Liver (tissue), 9 donors: ENCODE data around the gene TRIO. TPM values are rescaled to one million over a fixed set of nuclear protein-coding genes. Genes with fewer than 3 reads are reported as not detected.

Source experiments
- DNase-seq: peaks from one replicate; pipeline ENCODE4 v3.0.0-alpha.2; 2017; ENCODE audit warnings: low spot score
- H3K27ac ChIP-seq, 2 donors: one replicate each; pipeline ENCODE4 v1.7.0; 2013; ENCODE audit warnings: inconsistent platforms in 2 of 2, low read length in 2 of 2, control low read depth in 1 of 2, low read depth in 1 of 2, mild to moderate bottlenecking in 1 of 2
- H3K27me3 ChIP-seq, 4 donors: one replicate each; pipeline versions ENCODE4 v1.6.1 to v1.7.0; 2013; ENCODE audit warnings: low read length in 3 of 4, inconsistent platforms in 1 of 4, mild to moderate bottlenecking in 1 of 4, moderate library complexity in 1 of 4; ENCODE audit not compliant: control insufficient read depth in 4 of 4, insufficient read depth in 4 of 4
- H3K36me3 ChIP-seq, 4 donors: one replicate each; pipeline versions ENCODE4 v1.6.1 to v1.7.0; 2013; ENCODE audit warnings: low read length in 3 of 4, mild to moderate bottlenecking in 3 of 4, low read depth in 1 of 4, moderate library complexity in 1 of 4; ENCODE audit not compliant: control insufficient read depth in 4 of 4, insufficient read depth in 3 of 4
- H3K4me1 ChIP-seq, 4 donors: one replicate each; pipeline versions ENCODE4 v1.6.1 to v1.7.0; 2013; ENCODE audit warnings: low read length in 3 of 4, mild to moderate bottlenecking in 3 of 4, moderate library complexity in 1 of 4; ENCODE audit not compliant: control insufficient read depth in 4 of 4, insufficient read depth in 4 of 4
- H3K4me3 ChIP-seq, 3 donors: one replicate each; pipeline versions ENCODE4 v1.6.1 to v1.7.0; 2013; ENCODE audit warnings: low read length in 3 of 3, control low read depth in 1 of 3, low read depth in 1 of 3, mild to moderate bottlenecking in 1 of 3
- H3K9ac ChIP-seq, 2 donors: one replicate each; pipeline ENCODE4 v1.7.0; 2013; ENCODE audit warnings: low read length in 2 of 2, mild to moderate bottlenecking in 2 of 2, moderate library complexity in 2 of 2, control low read depth in 1 of 2, low read depth in 1 of 2
- H3K9me3 ChIP-seq, 4 donors: one replicate each; pipeline versions ENCODE4 v1.6.1 to v1.7.0; 2013; ENCODE audit warnings: low read length in 3 of 4; ENCODE audit not compliant: control insufficient read depth in 4 of 4
- EGR1 ChIP-seq, 2 donors: IDR thresholded peaks; 2 replicates each; pipeline ENCODE4 v1.6.1; 2016 to 2018; ENCODE audit warnings: antibody characterized with exemption in 2 of 2, low read depth in 2 of 2
- FOXA1 ChIP-seq: IDR thresholded peaks from 2 replicates; pipeline ENCODE4 v1.6.1; 2016; ENCODE audit warnings: antibody characterized with exemption
- FOXA2 ChIP-seq: IDR thresholded peaks from 2 replicates; pipeline ENCODE4 v1.6.1; 2016; ENCODE audit warnings: antibody characterized with exemption
- GABPA ChIP-seq, 2 donors: IDR thresholded peaks in 1 of 2; conservative IDR thresholded peaks in 1 of 2; 2 replicates each; pipeline ENCODE4 v1.6.1; 2016; ENCODE audit warnings: antibody characterized with exemption in 2 of 2, mild to moderate bottlenecking in 1 of 2, moderate library complexity in 1 of 2
- HNF4A ChIP-seq, 2 donors: conservative IDR thresholded peaks; 2 replicates each; pipeline ENCODE4 v1.6.1; 2016; ENCODE audit warnings: antibody characterized with exemption in 2 of 2, mild to moderate bottlenecking in 2 of 2
- HNF4G ChIP-seq: IDR thresholded peaks from 2 replicates; pipeline ENCODE4 v1.6.1; 2016; ENCODE audit warnings: antibody characterized with exemption
- JUND ChIP-seq, 2 donors: IDR thresholded peaks; 2 replicates each; pipeline ENCODE4 v1.6.1; 2016; ENCODE audit warnings: antibody characterized with exemption in 2 of 2
- MAX ChIP-seq: IDR thresholded peaks from 2 replicates; pipeline ENCODE4 v1.6.1; 2016; ENCODE audit warnings: antibody characterized with exemption
- NR2F2 ChIP-seq: IDR thresholded peaks from 2 replicates; pipeline ENCODE4 v1.6.1; 2016; ENCODE audit warnings: antibody characterized with exemption
- RXRA ChIP-seq, 2 donors: IDR thresholded peaks; 2 replicates each; pipeline ENCODE4 v1.6.1; 2017 to 2018; ENCODE audit warnings: antibody characterized with exemption in 2 of 2, mild to moderate bottlenecking in 1 of 2
- SP1 ChIP-seq: IDR thresholded peaks from 2 replicates; pipeline ENCODE4 v1.6.1; 2018; ENCODE audit warnings: antibody characterized with exemption, mild to moderate bottlenecking
- TAF1 ChIP-seq: conservative IDR thresholded peaks from 2 replicates; pipeline ENCODE4 v1.6.1; 2016; ENCODE audit warnings: antibody characterized with exemption, mild to moderate bottlenecking
- YY1 ChIP-seq: IDR thresholded peaks from 2 replicates; pipeline ENCODE4 v1.6.1; 2016; ENCODE audit warnings: antibody characterized with exemption, mild to moderate bottlenecking
- ZBTB33 ChIP-seq: IDR thresholded peaks from 2 replicates; pipeline ENCODE4 v1.6.1; 2016; ENCODE audit warnings: antibody characterized with exemption
- WGBS: extraction: QIAGEN DNeasy Blood & Tissue Kit; methylation state at CpG from one replicate; pipeline ENCODE4 v1.1.7; 2013; 5-methylcytosine and 5-hydroxymethylcytosine counted together
- polyA plus RNA-seq, 2 donors: library from polyadenylated mRNA; stranded (reverse) in 1 of 2; unstranded in 1 of 2; fragments of 200-250 nt in 1 of 2; fragments of >200 nt in 1 of 2; fragmentation: Nextera tagmentation in 1 of 2; extraction: Ambion mirVana in 1 of 2; gene quantifications; one replicate each; pipeline versions ENCODE4 v1.2.1 to v1.2.3, GENCODE V29; 2013 to 2015
- total RNA-seq, 2 donors: library from RNA; depleted of rRNA; stranded (reverse); fragments of >200 nt; gene quantifications; one replicate each; pipeline ENCODE4 v1.2.3, GENCODE V29; 2014
- TF ChIP-seq, protein P1 (sequence below): IDR thresholded peaks from 2 replicates; pipeline ENCODE4 v1.6.1; 2016; ENCODE audit warnings: antibody characterized with exemption
- TF ChIP-seq, protein P2 (sequence below): IDR thresholded peaks from 2 replicates; pipeline ENCODE4 v1.6.1; 2016; ENCODE audit warnings: antibody characterized with exemption, mild to moderate bottlenecking
- TF ChIP-seq, protein P3 (sequence below): fragments of 150-350 bp; IDR thresholded peaks from 2 replicates; pipeline ENCODE4 v1.5.1; 2017; ENCODE audit warnings: improper control_type of control experiment, low read depth, low read length; ENCODE audit not compliant: missing input control
- donor health status: healthy.
- donor health status: healthy.
- donor health status: healthy.
- donor health status: healthy.
- donor health status: healthy.

TRIO gene
- total and polyA plus RNA-seq, 4 donors = 8.5 to 86.2 (median 16.0) TPM

DNA sequence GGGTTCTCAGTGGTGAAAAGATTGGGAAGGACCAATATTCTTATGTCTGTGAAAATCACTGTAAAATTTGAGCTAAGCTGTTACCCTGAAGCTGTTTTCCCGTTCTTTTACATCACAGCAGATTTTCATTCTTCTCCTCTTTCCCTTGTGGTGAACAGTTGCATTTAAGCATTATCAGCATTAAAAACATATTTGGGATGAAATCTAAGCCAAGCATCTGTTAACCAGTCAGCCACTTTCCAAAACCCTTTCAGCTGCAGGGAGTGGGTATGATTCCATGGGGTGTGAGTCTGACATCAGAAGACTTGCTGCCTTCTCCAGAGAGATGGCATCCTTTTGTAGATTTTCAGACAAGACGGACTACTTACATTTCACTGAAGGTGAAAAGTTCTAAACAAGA, 97.2 kb downstream of the TRIO start:
- H3K9me3 ChIP-seq = no peaks in the 10 kb centered on the region
- TF ChIP-seq EGR1 (IDR thresholded peaks at IDR 0.05; ENCODE audit: low read depth in 2 of 2) = no peak
- no peak for TF ChIP-seq NR2F2
- TF ChIP-seq HNF4G = no peak
- TF ChIP-seq FOXA2 = no peak
- no peak for TF ChIP-seq MAX
- no peak for TF ChIP-seq HNF4A (conservative IDR thresholded peaks at IDR 0.05)
- no peak for TF ChIP-seq SP1
- TF ChIP-seq, protein P1, sequence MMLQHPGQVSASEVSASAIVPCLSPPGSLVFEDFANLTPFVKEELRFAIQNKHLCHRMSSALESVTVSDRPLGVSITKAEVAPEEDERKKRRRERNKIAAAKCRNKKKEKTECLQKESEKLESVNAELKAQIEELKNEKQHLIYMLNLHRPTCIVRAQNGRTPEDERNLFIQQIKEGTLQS = no peak
- TF ChIP-seq, protein P2, sequence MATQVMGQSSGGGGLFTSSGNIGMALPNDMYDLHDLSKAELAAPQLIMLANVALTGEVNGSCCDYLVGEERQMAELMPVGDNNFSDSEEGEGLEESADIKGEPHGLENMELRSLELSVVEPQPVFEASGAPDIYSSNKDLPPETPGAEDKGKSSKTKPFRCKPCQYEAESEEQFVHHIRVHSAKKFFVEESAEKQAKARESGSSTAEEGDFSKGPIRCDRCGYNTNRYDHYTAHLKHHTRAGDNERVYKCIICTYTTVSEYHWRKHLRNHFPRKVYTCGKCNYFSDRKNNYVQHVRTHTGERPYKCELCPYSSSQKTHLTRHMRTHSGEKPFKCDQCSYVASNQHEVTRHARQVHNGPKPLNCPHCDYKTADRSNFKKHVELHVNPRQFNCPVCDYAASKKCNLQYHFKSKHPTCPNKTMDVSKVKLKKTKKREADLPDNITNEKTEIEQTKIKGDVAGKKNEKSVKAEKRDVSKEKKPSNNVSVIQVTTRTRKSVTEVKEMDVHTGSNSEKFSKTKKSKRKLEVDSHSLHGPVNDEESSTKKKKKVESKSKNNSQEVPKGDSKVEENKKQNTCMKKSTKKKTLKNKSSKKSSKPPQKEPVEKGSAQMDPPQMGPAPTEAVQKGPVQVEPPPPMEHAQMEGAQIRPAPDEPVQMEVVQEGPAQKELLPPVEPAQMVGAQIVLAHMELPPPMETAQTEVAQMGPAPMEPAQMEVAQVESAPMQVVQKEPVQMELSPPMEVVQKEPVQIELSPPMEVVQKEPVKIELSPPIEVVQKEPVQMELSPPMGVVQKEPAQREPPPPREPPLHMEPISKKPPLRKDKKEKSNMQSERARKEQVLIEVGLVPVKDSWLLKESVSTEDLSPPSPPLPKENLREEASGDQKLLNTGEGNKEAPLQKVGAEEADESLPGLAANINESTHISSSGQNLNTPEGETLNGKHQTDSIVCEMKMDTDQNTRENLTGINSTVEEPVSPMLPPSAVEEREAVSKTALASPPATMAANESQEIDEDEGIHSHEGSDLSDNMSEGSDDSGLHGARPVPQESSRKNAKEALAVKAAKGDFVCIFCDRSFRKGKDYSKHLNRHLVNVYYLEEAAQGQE = no peak
- no peak for TF ChIP-seq YY1
- TF ChIP-seq JUND (IDR thresholded peaks at IDR 0.05) = no peak
- TF ChIP-seq TAF1 = no peak
- no peak for TF ChIP-seq RXRA (IDR thresholded peaks at IDR 0.05)
- TF ChIP-seq, protein P3, sequence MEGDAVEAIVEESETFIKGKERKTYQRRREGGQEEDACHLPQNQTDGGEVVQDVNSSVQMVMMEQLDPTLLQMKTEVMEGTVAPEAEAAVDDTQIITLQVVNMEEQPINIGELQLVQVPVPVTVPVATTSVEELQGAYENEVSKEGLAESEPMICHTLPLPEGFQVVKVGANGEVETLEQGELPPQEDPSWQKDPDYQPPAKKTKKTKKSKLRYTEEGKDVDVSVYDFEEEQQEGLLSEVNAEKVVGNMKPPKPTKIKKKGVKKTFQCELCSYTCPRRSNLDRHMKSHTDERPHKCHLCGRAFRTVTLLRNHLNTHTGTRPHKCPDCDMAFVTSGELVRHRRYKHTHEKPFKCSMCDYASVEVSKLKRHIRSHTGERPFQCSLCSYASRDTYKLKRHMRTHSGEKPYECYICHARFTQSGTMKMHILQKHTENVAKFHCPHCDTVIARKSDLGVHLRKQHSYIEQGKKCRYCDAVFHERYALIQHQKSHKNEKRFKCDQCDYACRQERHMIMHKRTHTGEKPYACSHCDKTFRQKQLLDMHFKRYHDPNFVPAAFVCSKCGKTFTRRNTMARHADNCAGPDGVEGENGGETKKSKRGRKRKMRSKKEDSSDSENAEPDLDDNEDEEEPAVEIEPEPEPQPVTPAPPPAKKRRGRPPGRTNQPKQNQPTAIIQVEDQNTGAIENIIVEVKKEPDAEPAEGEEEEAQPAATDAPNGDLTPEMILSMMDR = no peak
- TF ChIP-seq ZBTB33 = no peak
- TF ChIP-seq GABPA (IDR thresholded peaks at IDR 0.05 in 1 of 2, conservative IDR thresholded peaks at IDR 0.05 in 1 of 2) = no peak
- no peak for TF ChIP-seq FOXA1
- H3K27ac ChIP-seq = no peak overlapping the region
- no peaks in the 10 kb centered on the region for H3K36me3 ChIP-seq
- no peak for DNase-seq
- 92% methylated on average over 2 of the region's 2 CpGs for WGBS
- no peak overlapping the region for H3K4me3 ChIP-seq
- no peaks in the 10 kb centered on the region for H3K27me3 ChIP-seq
- peaks cover 0 to 6% (median 1%) of the 10 kb centered on the region in 4 donors for H3K4me1 ChIP-seq
- H3K9ac ChIP-seq = no peak overlapping the region

GRCh38 chr5:14241141-14241540, 98.0 kb downstream of the TRIO start:
- 88% methylated on average over 1 of the region's 1 CpG for WGBS
- Histone ChIP-seq H3K36me3 (no peaks in the 10 kb centered on the region), H3K27ac (no peak overlapping the region), H3K9ac (no peak overlapping the region), H3K4me1 (peaks cover 0 to 6% (median 1%) of the 10 kb centered on the region in 4 donors), H3K9me3 (no peaks in the 10 kb centered on the region), H3K27me3 (no peaks in the 10 kb centered on the region), H3K4me3 (no peak overlapping the region)
- no peak for DNase-seq
- no peak for TF ChIP-seq HNF4A (conservative IDR thresholded peaks at IDR 0.05)
- TF ChIP-seq EGR1 (IDR thresholded peaks at IDR 0.05; ENCODE audit: low read depth in 2 of 2) = no peak
- TF ChIP-seq, protein P3 = no peak
- TF ChIP-seq ZBTB33 = no peak
- no peak for TF ChIP-seq NR2F2
- TF ChIP-seq MAX = no peak
- TF ChIP-seq FOXA1 = no peak
- TF ChIP-seq FOXA2 = no peak
- no peak for TF ChIP-seq HNF4G
- no peak for TF ChIP-seq JUND (IDR thresholded peaks at IDR 0.05)
- no peak for TF ChIP-seq RXRA (IDR thresholded peaks at IDR 0.05)
